ENCODE data around the gene ARPIN.

DNA sequence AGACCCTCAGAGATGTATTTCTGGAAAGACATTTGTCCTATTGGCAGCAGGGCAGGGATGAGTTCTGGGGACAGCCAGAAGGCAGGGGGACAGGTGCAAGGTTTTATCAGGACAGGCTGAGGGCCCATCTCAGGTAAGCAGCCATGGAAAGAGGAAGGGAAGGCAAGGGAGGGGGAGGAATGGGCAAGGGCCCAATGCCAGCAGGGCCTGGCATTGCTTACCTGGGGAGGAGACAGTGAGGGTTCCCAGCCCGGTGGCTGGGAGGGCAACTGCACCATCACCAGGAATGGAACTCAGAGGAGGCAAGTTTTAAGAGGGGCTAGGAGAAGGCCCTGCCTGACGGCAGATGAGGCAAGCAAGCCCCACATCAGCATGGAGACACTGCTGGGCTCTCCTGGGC, 3.1 kb downstream of the ARPIN start:
- TF ChIP-seq EP300 (IDR thresholded peaks at IDR 0.05; ENCODE audit: borderline replicate concordance), result no peak
- TF ChIP-seq, protein P1, sequence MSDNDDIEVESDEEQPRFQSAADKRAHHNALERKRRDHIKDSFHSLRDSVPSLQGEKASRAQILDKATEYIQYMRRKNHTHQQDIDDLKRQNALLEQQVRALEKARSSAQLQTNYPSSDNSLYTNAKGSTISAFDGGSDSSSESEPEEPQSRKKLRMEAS (IDR thresholded peaks at IDR 0.05), result no peak
- no peak for TF ChIP-seq CREB1 (IDR thresholded peaks at IDR 0.05; ENCODE audit: low read depth)
